HCEC 1CT (cell line): ENCODE results near the gene ERFE.

Source experiments
- DNase-seq: peaks from one replicate; pipeline ENCODE4 v3.0.0-alpha.2; 2017

ERFE gene

GRCh38 chr2:238157506-238158017 lies 1.2 kb upstream of the ERFE start:
- DNase-seq = no peak

- no peak for DNase-seq
Observed at GRCh38 chr2:238158018-238158508, 707 bp upstream of the ERFE start.

- DNase-seq = peak; percentile 6
Observed at GRCh38 chr2:238159071-238159539, 335 bp downstream of the ERFE start.

GRCh38 chr2:238159661-238160205 lies 963 bp downstream of the ERFE start:
- DNase-seq = no peak

GRCh38 chr2:238160206-238161129 lies 1.7 kb downstream of the ERFE start:
- no peak for DNase-seq

- no peak for DNase-seq
Observed at GRCh38 chr2:238161291-238162051, 2.7 kb downstream of the ERFE start.

GRCh38 chr2:238162251-238162845 lies 3.6 kb downstream of the ERFE start:
- no peak for DNase-seq

- DNase-seq = no peak
Observed at GRCh38 chr2:238162846-238163441, 4.2 kb downstream of the ERFE start.

GRCh38 chr2:238163481-238164198 lies 4.9 kb downstream of the ERFE start:
- no peak for DNase-seq

GRCh38 chr2:238164906-238165287 lies 6.1 kb downstream of the ERFE start:
- no peak for DNase-seq

GRCh38 chr2:238165288-238165921 lies 6.6 kb downstream of the ERFE start:
- no peak for DNase-seq

- DNase-seq = no peak
Observed at GRCh38 chr2:238166391-238167343, 7.9 kb downstream of the ERFE start.

GRCh38 chr2:238167344-238167715 lies 8.6 kb downstream of the ERFE start:
- DNase-seq = no peak

- DNase-seq = no peak
Observed at GRCh38 chr2:238167761-238168160, 9.0 kb downstream of the ERFE start.

- DNase-seq = no peak
Observed at GRCh38 chr2:238168196-238169047, 9.7 kb downstream of the ERFE start.

- DNase-seq = peak; percentile 93
Observed at GRCh38 chr2:238169048-238169707, 10.4 kb downstream of the ERFE start.

GRCh38 chr2:238169708-238170251 lies 11.0 kb downstream of the ERFE start:
- DNase-seq = peak; percentile 98
